C4-2B (cell line): ENCODE measurements around the gene ZNF71.

Experiments used
- ZFX ChIP-seq: fragments of 450-650 bp; IDR thresholded peaks from 2 replicates; pipeline ENCODE4 v1.6.1; 2017
- TF ChIP-seq, protein P1 (sequence below): fragments of 450-650 bp; conservative IDR thresholded peaks from 2 replicates; pipeline ENCODE4 v1.5.1; 2017; ENCODE audit warnings: mild to moderate bottlenecking

DNA sequence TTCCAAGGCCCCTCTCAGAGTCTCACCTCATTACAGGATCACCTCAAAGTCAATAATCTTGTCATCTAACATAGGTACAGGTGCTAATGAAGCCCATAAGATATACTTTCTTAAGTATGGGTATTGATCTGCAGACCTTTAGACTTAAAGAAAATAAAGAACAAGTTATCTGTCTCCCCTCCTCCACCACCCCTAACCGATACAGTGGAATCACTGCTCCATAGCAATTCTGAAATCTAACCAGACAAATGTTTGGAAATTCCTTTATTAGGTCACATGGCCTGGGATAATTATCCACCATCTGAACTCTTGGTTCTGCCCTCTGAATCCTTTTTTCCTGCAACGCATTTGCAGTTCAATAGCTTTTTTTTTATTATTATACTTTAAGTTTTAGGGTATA lies 32.3 kb upstream of the ZNF71 start:
- TF ChIP-seq, protein P1, sequence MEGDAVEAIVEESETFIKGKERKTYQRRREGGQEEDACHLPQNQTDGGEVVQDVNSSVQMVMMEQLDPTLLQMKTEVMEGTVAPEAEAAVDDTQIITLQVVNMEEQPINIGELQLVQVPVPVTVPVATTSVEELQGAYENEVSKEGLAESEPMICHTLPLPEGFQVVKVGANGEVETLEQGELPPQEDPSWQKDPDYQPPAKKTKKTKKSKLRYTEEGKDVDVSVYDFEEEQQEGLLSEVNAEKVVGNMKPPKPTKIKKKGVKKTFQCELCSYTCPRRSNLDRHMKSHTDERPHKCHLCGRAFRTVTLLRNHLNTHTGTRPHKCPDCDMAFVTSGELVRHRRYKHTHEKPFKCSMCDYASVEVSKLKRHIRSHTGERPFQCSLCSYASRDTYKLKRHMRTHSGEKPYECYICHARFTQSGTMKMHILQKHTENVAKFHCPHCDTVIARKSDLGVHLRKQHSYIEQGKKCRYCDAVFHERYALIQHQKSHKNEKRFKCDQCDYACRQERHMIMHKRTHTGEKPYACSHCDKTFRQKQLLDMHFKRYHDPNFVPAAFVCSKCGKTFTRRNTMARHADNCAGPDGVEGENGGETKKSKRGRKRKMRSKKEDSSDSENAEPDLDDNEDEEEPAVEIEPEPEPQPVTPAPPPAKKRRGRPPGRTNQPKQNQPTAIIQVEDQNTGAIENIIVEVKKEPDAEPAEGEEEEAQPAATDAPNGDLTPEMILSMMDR = no peak
- TF ChIP-seq ZFX = no peak
